Activated naive CD8-positive, alpha-beta T cell (primary cell): ENCODE measurements around the gene SPG21.

Source experiments
- H3K27ac Mint-ChIP-seq: one replicate; pipeline ENCODE4 v1.8.0; 2021; ENCODE audit warnings: mixed read lengths
- H3K27me3 Mint-ChIP-seq: one replicate; pipeline ENCODE4 v1.8.0; 2021; ENCODE audit warnings: mixed read lengths
- H3K36me3 Mint-ChIP-seq: one replicate; pipeline ENCODE4 v1.8.0; 2021; ENCODE audit warnings: mixed read lengths
- H3K4me1 Mint-ChIP-seq: one replicate; pipeline ENCODE4 v1.8.0; 2021; ENCODE audit warnings: low read depth, mixed read lengths
- H3K4me3 Mint-ChIP-seq: one replicate; pipeline ENCODE4 v1.8.0; 2021; ENCODE audit warnings: mild to moderate bottlenecking, mixed read lengths
- H3K9me3 Mint-ChIP-seq: one replicate; pipeline ENCODE4 v1.8.0; 2021; ENCODE audit warnings: low read depth, mixed read lengths

The SPG21 gene

DNA sequence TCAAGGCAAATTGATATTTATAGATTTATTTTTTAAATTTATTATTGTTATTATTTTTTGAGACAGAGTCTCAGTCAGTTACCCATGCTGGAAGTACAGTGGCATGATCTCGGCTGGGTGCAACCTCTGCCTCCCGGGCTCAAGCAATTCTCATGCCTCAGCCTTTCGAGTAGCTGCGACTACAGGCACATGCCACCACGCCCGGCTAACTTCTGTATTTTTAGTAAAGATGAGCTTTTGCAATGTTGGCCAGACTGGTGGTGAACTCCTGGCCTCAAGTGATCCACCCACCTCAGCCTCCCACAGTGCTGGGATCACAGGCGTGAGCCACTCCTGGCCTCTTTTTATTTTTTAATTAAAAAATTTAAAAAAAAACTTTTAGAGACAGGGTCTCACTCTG is 19.0 kb downstream of the SPG21 start:
- Mint-ChIP-seq H3K4me3 (no peak overlapping the region), H3K4me1 (peaks cover 3% of the 10 kb centered on the region), H3K27ac (no peak overlapping the region), H3K36me3 (peaks cover 5% of the 10 kb centered on the region), H3K9me3 (no peaks in the 10 kb centered on the region), H3K27me3 (no peaks in the 10 kb centered on the region)

DNA sequence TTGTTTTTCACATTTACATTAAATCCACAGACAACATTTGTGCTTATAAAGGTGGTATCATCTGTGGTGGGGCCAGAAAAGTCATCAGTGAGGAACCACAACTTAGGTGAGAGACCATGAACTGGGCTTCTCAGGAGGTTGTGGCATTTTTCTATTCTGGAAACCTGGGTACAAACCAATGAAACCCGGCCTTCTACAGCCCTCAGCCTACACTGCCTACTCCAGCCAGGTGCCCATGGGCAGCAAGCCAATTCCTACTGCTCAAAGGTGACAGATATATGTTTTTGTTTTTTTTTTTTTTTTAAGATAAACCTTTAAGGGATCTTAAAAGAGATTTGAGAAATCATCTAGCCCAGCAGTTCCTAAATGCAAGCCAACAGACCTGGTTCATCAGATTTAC is 20.3 kb downstream of the SPG21 start:
- no peaks in the 10 kb centered on the region for H3K4me1 Mint-ChIP-seq
- no peaks in the 10 kb centered on the region for H3K9me3 Mint-ChIP-seq
- no peaks in the 10 kb centered on the region for H3K27me3 Mint-ChIP-seq
- H3K4me3 Mint-ChIP-seq: no peak overlapping the region
- H3K27ac Mint-ChIP-seq: no peak overlapping the region
- peaks cover 2% of the 10 kb centered on the region for H3K36me3 Mint-ChIP-seq

DNA sequence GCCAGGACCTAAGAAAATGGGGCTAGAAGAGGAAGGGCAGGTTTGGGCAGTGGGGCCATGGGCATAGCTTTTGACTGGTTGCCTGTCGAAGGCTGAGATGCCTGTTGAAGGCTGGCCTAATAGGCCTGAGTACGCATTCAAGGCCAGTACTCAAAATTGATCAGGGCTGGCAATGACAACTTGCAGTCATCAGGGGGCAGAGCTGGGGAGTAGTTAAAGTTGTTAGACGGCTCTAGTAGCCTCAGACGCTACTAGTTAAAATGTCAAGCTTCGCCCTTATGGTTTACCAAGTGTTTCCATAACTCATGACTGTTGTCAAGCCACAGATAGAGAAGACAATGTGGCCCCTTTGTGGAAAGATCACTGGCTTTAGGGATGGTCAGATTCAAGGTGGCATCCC is 28.7 kb downstream of the SPG21 start:
- Mint-ChIP-seq H3K36me3 (peaks cover 17% of the 10 kb centered on the region), H3K27ac (no peak overlapping the region), H3K4me1 (no peaks in the 10 kb centered on the region), H3K4me3 (no peak overlapping the region), H3K27me3 (no peaks in the 10 kb centered on the region), H3K9me3 (no peaks in the 10 kb centered on the region)

GRCh38 chr15:64960153-64960552 is 29.6 kb downstream of the SPG21 start:
- H3K36me3 Mint-ChIP-seq: peaks cover 21% of the 10 kb centered on the region
- no peak overlapping the region for H3K4me3 Mint-ChIP-seq
- H3K9me3 Mint-ChIP-seq: no peaks in the 10 kb centered on the region
- no peaks in the 10 kb centered on the region for H3K27me3 Mint-ChIP-seq
- H3K4me1 Mint-ChIP-seq: no peaks in the 10 kb centered on the region
- H3K27ac Mint-ChIP-seq: no peak overlapping the region

- H3K27me3 Mint-ChIP-seq: no peaks in the 10 kb centered on the region
- peaks cover 19% of the 10 kb centered on the region for H3K36me3 Mint-ChIP-seq
- no peak overlapping the region for H3K27ac Mint-ChIP-seq
- no peak overlapping the region for H3K4me3 Mint-ChIP-seq
- no peaks in the 10 kb centered on the region for H3K9me3 Mint-ChIP-seq
- H3K4me1 Mint-ChIP-seq: peaks cover 6% of the 10 kb centered on the region
Observed at GRCh38 chr15:64959128-64959527, 30.6 kb downstream of the SPG21 start.

DNA sequence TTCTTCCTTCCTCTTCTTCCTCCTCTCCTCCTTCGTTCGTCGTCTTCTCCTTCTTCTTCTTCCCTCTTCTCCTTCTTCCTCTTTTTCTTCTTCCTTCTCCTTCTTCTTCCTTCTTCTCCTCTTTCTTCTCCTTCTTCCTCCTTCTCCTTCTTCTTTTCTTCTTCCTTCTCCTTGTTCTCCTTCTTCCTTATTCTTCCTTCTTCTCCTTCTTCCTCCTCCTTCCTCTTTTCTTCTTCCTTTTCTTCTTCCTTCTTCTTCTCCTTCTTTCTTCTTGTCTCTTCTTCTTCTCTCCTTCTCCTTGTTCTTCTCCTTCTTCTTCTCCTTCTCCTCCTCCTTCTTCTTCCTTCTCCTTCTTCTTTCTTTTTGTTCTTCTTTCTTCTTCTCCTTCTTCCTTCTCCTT is 35.3 kb downstream of the SPG21 start:
- Mint-ChIP-seq H3K4me1 (peaks cover 19% of the 10 kb centered on the region), H3K9me3 (no peaks in the 10 kb centered on the region), H3K27ac (peak overlapping the region; percentile 81), H3K4me3 (no peak overlapping the region), H3K27me3 (no peaks in the 10 kb centered on the region), H3K36me3 (peaks cover 9% of the 10 kb centered on the region)

DNA sequence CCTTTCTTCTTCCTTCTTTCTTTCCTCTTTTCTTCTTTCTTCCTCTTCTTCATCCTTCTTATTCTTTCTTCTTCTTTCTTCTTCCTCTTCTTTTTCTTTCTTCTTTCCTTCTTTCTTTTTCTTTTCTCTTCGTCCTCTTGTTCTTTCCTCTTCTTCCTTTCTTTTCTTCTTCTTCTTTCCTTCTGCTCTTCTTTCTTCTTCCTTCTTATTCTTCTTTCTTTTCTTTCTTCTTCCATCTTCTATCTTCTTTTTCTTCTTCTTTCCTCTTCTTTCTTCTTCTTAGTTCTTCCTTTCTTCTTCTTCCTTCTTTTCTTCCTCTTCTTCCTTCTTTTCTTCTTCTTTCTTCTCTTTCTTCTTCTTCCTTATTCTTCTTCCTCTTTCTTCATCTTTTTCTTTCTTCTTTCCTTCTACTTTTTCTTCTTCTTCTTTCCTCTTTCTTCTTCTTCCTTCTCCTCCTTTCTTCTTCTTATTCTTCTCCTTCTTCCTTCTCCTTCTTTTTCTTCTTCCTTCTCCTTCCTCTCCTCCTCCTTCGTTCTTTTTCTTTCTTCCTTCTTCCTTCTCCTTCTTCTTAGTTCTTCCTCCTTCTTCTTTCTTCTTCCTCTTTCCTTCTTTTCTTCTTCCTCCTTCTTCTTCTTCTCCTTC is 37.8 kb downstream of the SPG21 start:
- Mint-ChIP-seq H3K4me1 (peaks cover 19% of the 10 kb centered on the region), H3K27ac (peak overlapping the region; percentile 70), H3K9me3 (no peaks in the 10 kb centered on the region), H3K4me3 (no peak overlapping the region), H3K27me3 (no peaks in the 10 kb centered on the region), H3K36me3 (peaks cover 4% of the 10 kb centered on the region)

- H3K27ac Mint-ChIP-seq: peak overlapping the region; percentile 38
- no peaks in the 10 kb centered on the region for H3K27me3 Mint-ChIP-seq
- peaks cover 4% of the 10 kb centered on the region for H3K36me3 Mint-ChIP-seq
- H3K4me3 Mint-ChIP-seq: no peak overlapping the region
- peaks cover 19% of the 10 kb centered on the region for H3K4me1 Mint-ChIP-seq
- H3K9me3 Mint-ChIP-seq: no peaks in the 10 kb centered on the region
Observed at GRCh38 chr15:64950888-64951287, 38.8 kb downstream of the SPG21 start.

- Mint-ChIP-seq H3K4me3 (no peak overlapping the region), H3K36me3 (no peaks in the 10 kb centered on the region), H3K27ac (peak overlapping the region; percentile 8), H3K4me1 (peaks cover 17% of the 10 kb centered on the region), H3K27me3 (no peaks in the 10 kb centered on the region), H3K9me3 (no peaks in the 10 kb centered on the region)
Observed at GRCh38 chr15:64949383-64950186, 40.1 kb downstream of the SPG21 start.

- H3K9me3 Mint-ChIP-seq: no peaks in the 10 kb centered on the region
- no peaks in the 10 kb centered on the region for H3K36me3 Mint-ChIP-seq
- H3K4me3 Mint-ChIP-seq: no peak overlapping the region
- peaks cover 12% of the 10 kb centered on the region for H3K4me1 Mint-ChIP-seq
- H3K27ac Mint-ChIP-seq: no peak overlapping the region
- H3K27me3 Mint-ChIP-seq: no peaks in the 10 kb centered on the region
Observed at GRCh38 chr15:64948916-64949315, 40.8 kb downstream of the SPG21 start.

DNA sequence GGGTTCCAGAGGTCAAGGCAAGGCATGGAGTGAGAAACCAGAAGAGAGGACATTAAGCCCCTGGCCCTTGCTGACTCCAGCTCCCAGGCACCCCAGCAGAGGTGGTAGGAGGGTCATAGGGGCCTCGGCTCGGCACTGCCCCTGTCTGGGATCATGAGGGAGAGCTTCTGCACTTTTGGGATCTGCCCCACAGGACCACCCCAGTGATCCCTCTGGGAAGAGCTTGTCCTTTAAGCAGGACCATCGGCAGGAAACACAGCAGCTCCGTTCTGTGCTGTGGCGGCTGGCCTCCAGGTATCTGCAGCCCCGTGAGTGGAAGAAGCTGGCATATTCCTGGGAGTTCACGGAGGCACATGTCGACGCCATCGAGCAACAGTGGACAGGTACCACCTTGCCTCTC is 42.5 kb downstream of the SPG21 start:
- H3K4me3 Mint-ChIP-seq: no peak overlapping the region
- no peaks in the 10 kb centered on the region for H3K9me3 Mint-ChIP-seq
- peaks cover 5% of the 10 kb centered on the region for H3K4me1 Mint-ChIP-seq
- no peaks in the 10 kb centered on the region for H3K36me3 Mint-ChIP-seq
- H3K27ac Mint-ChIP-seq: peak overlapping the region; percentile 24
- H3K27me3 Mint-ChIP-seq: no peaks in the 10 kb centered on the region

DNA sequence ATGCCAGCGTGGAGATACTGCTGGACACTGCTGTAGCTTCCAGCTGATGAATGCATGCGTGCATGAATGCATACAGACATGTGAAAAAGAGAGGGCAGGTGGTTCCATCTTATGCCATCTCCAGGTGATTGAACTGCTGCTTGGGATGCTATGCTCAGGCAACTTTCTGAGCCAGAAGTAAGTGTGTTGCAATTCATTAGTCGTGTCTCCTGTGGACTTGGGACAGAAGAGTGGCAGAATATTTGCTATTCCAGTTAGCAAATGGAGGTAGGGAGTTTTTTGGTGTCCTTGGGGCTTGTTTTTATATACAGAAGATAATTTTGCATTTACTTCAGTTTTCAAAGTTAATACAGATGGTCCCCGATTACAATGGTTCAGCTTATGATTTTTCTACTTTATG is 44.8 kb downstream of the SPG21 start:
- H3K27me3 Mint-ChIP-seq: no peaks in the 10 kb centered on the region

DNA sequence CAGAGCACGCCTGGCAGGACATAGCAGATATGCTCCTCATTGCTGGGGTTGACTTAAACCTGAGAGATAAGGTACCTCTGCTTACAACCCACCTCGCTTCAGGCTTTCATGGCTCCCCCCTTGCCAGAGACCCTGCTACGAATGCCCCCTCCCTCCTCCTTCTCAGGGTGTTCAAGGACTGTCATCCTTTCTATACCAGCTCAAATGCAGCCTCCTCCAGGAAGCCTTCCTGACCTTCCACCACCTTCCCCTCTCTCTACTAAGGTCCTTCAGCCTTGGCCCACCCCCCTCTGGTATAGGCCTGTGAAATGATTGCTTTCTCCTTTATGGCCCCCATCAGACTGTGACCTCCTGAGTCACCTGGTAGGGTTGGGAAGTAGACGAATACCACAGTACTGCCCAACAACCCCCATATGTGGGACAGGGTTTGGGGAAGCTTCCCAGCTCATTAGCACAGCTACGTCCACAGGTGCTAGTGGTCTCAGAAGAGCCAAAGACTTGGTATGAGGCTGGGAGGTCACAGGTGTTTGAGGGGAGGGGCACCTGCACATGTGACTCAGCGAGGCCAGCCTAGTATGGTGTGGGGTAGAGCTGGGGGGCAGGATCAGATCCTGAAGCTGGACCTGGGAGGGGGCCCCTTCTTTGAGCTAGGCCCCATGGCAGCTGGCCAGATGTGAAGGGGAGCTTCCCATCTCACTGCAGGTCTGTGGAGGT is 46.0 kb downstream of the SPG21 start:
- Mint-ChIP-seq H3K9me3 (no peaks in the 10 kb centered on the region), H3K27ac (no peak overlapping the region), H3K27me3 (no peaks in the 10 kb centered on the region), H3K36me3 (no peaks in the 10 kb centered on the region), H3K4me1 (no peaks in the 10 kb centered on the region), H3K4me3 (no peak overlapping the region)

More for the DNA sequence above, 44.8 kb downstream of the SPG21 start:
- Mint-ChIP-seq H3K27ac (no peak overlapping the region), H3K9me3 (no peaks in the 10 kb centered on the region), H3K4me1 (no peaks in the 10 kb centered on the region), H3K36me3 (no peaks in the 10 kb centered on the region), H3K4me3 (no peak overlapping the region)

GRCh38 chr15:64942356-64942755 is 47.4 kb downstream of the SPG21 start:
- Mint-ChIP-seq H3K36me3 (no peaks in the 10 kb centered on the region), H3K27ac (no peak overlapping the region), H3K4me3 (no peak overlapping the region), H3K9me3 (no peaks in the 10 kb centered on the region), H3K27me3 (no peaks in the 10 kb centered on the region), H3K4me1 (no peaks in the 10 kb centered on the region)

DNA sequence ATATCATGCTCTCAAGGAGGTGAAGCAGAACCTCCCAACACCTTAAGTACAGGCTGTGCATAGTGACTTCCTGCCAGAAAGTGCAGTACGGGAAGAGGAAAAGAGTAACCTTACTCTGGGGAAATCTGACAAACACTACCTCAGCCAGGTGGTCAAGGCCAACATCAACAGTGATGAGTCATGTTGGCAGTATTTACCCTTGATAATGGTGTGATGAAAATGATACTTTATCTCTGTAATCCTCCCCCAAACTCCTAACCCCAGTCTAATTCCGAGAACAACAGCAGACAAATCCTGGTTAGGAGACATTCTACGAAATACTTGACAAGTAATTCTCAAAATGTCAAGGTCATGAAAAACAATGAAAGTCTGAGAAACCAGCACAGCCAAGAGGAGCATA is 51.5 kb downstream of the SPG21 start:
- no peaks in the 10 kb centered on the region for H3K4me1 Mint-ChIP-seq
- H3K9me3 Mint-ChIP-seq: no peaks in the 10 kb centered on the region
- no peak overlapping the region for H3K27ac Mint-ChIP-seq
- H3K27me3 Mint-ChIP-seq: no peaks in the 10 kb centered on the region
- no peak overlapping the region for H3K4me3 Mint-ChIP-seq
- H3K36me3 Mint-ChIP-seq: peaks cover 8% of the 10 kb centered on the region
